Esophagus squamous epithelium (tissue), 5 donors: ENCODE data around the gene NT5DC4. TPM values are rescaled to one million over a fixed set of nuclear protein-coding genes. Genes with fewer than 3 reads are reported as not detected.

Experiments
- DNase-seq: peaks from one replicate; lab custom pipeline; 2025; lab: John Stamatoyannopoulos, UW
- H3K27ac ChIP-seq, 4 donors: fragments of 200-600 bp; sonication (generic); one replicate each; pipeline ENCODE4 v1.5.1; 2016 to 2019; ENCODE audit warnings: mild to moderate bottlenecking in 1 of 4
- H3K27me3 ChIP-seq, 4 donors: fragments of 200-600 bp; sonication (generic); 1 replicate in 3 of 4; 2 replicates in 1 of 4; pipeline versions ENCODE4 v1.5.1 to v1.6.0; 2017 to 2021; ENCODE audit warnings: antibody characterized with exemption in 1 of 4
- H3K36me3 ChIP-seq, 3 donors: fragments of 200-600 bp; sonication (generic); one replicate each; pipeline ENCODE4 v1.5.1; 2016 to 2019
- H3K4me1 ChIP-seq, 3 donors: fragments of 200-600 bp; sonication (generic); one replicate each; pipeline ENCODE4 v1.5.1; 2017 to 2019
- H3K4me3 ChIP-seq, 4 donors: fragments of 200-600 bp; sonication (generic); 1 replicate in 3 of 4; 2 replicates in 1 of 4; pipeline ENCODE4 v1.5.1; 2016 to 2019; ENCODE audit warnings: mild to moderate bottlenecking in 2 of 4, moderate library complexity in 1 of 4
- H3K9me3 ChIP-seq, 3 donors: fragments of 200-600 bp; sonication (generic); one replicate each; pipeline ENCODE4 v1.5.1; 2016 to 2019
- POLR2A ChIP-seq, 4 donors: fragments of 450-650 bp; IDR thresholded peaks; one replicate each; pipeline ENCODE4 v1.6.1; 2017; ENCODE audit warnings: antibody characterized with exemption in 4 of 4, mild to moderate bottlenecking in 4 of 4, moderate library complexity in 3 of 4
- WGBS, 2 donors: methylation state at CpG; one replicate each; pipeline ENCODE4 v1.1.5; 2018; 5-methylcytosine and 5-hydroxymethylcytosine counted together
- intact Hi-C: fragments of 100-400 bp; cut with DNase I; formaldehyde crosslinking; loops from one replicate; pipeline ENCODE4 v1.15.0; 2022
- total RNA-seq, 4 donors: library from RNA; depleted of rRNA; stranded (reverse); fragments of >200 nt; gene quantifications; one replicate each; pipeline ENCODE4 v1.1.0, GENCODE V29; 2016
- TF ChIP-seq, protein P1 (sequence below), 6 experiments: fragments of 450-650 bp in 4 of 6; fragments of 200-600 bp in 2 of 6; sonication (generic) in 2 of 6; IDR thresholded peaks; one replicate each; pipeline ENCODE4 v1.5.1; 2016 to 2019; ENCODE audit warnings: antibody characterized with exemption in 6 of 6, mild to moderate bottlenecking in 4 of 6, moderate library complexity in 4 of 6
- donor health status: DM: yes; HTN: yes; CAD: no.

NT5DC4 gene
- total RNA-seq, 4 donors from 2014 or later: not detected

GRCh38 chr2:112751451-112752197 is 30.8 kb downstream of the NT5DC4 start:
- no peaks in the 10 kb centered on the region for H3K9me3 ChIP-seq
- DNase-seq: no peak
- TF ChIP-seq POLR2A (IDR thresholded peaks at IDR 0.05): no peak
- TF ChIP-seq, protein P1, sequence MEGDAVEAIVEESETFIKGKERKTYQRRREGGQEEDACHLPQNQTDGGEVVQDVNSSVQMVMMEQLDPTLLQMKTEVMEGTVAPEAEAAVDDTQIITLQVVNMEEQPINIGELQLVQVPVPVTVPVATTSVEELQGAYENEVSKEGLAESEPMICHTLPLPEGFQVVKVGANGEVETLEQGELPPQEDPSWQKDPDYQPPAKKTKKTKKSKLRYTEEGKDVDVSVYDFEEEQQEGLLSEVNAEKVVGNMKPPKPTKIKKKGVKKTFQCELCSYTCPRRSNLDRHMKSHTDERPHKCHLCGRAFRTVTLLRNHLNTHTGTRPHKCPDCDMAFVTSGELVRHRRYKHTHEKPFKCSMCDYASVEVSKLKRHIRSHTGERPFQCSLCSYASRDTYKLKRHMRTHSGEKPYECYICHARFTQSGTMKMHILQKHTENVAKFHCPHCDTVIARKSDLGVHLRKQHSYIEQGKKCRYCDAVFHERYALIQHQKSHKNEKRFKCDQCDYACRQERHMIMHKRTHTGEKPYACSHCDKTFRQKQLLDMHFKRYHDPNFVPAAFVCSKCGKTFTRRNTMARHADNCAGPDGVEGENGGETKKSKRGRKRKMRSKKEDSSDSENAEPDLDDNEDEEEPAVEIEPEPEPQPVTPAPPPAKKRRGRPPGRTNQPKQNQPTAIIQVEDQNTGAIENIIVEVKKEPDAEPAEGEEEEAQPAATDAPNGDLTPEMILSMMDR (IDR thresholded peaks at IDR 0.05): no peak
- peaks cover 0 to 12% (median 0%) of the 10 kb centered on the region in 3 donors for H3K4me1 ChIP-seq
- H3K4me3 ChIP-seq: no peak overlapping the region
- H3K36me3 ChIP-seq: no peaks in the 10 kb centered on the region
- intact Hi-C loops: no loop called here
- no peaks in the 10 kb centered on the region for H3K27me3 ChIP-seq
- H3K27ac ChIP-seq: peak overlapping the region in 1 of 4 donors; percentile 31

DNA sequence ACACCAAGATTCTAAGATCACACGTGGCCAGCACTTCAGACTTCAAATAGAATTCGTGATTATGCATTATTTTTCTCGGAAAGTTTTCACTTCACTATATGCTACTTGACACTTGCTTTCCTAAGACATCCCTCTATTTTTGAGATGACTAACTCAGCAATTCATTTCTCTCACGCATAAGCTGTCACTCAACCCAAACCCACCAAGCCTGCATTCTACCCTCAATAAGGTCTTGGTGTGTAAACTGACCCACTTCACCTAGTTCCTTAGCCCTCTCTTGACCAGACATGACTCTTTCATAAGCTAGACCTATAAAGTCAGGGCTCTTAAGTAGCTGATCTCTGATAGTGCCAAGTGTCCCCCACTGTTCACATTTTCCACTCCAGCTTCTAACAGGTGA is 31.8 kb downstream of the NT5DC4 start:
- Histone ChIP-seq H3K4me1 (peaks cover 0 to 12% (median 0%) of the 10 kb centered on the region in 3 donors), H3K4me3 (no peak overlapping the region), H3K27ac (peak overlapping the region in 1 of 4 donors; percentile 31), H3K27me3 (no peaks in the 10 kb centered on the region), H3K36me3 (no peaks in the 10 kb centered on the region), H3K9me3 (no peaks in the 10 kb centered on the region)
- DNase-seq: no peak
- TF ChIP-seq POLR2A (IDR thresholded peaks at IDR 0.05): no peak
- TF ChIP-seq, protein P1 (IDR thresholded peaks at IDR 0.05): no peak
- WGBS, 2 donors: 75 to 89% methylated on average over 4 of the region's 4 CpGs
- intact Hi-C loops: no loop called here

DNA sequence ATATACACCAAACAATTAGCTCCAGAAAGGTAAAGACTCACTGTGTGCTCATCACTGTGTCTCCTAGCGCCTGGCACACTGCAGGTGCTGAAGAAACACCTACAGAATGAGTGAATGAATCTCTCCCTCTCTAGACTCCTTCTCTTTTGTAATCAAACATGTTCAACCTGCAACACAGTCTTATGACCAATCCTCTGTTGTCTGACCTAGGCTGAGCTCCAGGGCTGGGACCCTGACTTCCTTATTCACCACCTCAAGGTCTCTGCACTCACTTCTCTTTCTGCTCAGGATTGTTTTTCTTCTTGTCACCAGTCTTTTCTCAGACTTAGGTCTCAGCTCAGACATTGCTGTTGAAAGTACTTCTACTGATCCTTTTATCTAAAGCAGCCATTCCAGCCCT is 33.7 kb downstream of the NT5DC4 start:
- no peak for DNase-seq
- 76 to 95% methylated on average over 1 of the region's 1 CpG for WGBS, 2 donors
- Histone ChIP-seq H3K4me3 (no peak overlapping the region), H3K4me1 (peaks cover 0 to 12% (median 0%) of the 10 kb centered on the region in 3 donors), H3K27ac (peak overlapping the region in 1 of 4 donors; percentile 8), H3K36me3 (peaks cover 0 to 7% (median 0%) of the 10 kb centered on the region in 3 donors), H3K27me3 (no peaks in the 10 kb centered on the region), H3K9me3 (no peaks in the 10 kb centered on the region)
- intact Hi-C loops: no loop called here
- TF ChIP-seq, protein P1 (IDR thresholded peaks at IDR 0.05): no peak
- TF ChIP-seq POLR2A (IDR thresholded peaks at IDR 0.05): no peak

- TF ChIP-seq POLR2A (IDR thresholded peaks at IDR 0.05): no peak
- TF ChIP-seq, protein P1 (IDR thresholded peaks at IDR 0.05): no peak
- intact Hi-C loops: no loop called here
- H3K9me3 ChIP-seq: no peaks in the 10 kb centered on the region
- H3K27me3 ChIP-seq: no peaks in the 10 kb centered on the region
- no peak overlapping the region for H3K4me3 ChIP-seq
- DNase-seq: no peak
- peaks cover 0 to 7% (median 0%) of the 10 kb centered on the region in 3 donors for H3K36me3 ChIP-seq
- no peak overlapping the region for H3K27ac ChIP-seq
- peaks cover 0 to 12% (median 0%) of the 10 kb centered on the region in 3 donors for H3K4me1 ChIP-seq
- WGBS, 2 donors: 85% methylated on average over 4 of the region's 4 CpGs
These were observed 34.6 kb downstream of the NT5DC4 start for GRCh38 chr2:112755444-112755843.

DNA sequence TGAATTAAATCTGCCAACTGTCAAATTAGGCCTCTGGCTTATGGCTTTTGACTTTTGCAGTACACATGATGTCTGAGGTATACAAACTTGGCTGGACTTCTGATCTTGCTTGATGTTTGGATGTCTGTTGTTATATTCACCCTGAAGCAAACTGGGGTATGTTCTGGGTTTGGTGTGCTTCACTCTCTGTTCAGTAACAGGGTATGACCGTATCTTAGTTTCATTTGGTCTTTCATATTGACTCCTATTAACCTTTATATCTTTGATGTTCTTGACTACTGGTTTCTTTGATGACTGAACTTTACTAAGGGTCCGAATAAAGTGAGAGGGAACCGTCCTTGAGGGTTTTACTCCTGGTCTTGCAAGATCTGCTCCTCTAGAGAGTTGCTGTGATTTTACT is 35.4 kb downstream of the NT5DC4 start:
- TF ChIP-seq POLR2A (IDR thresholded peaks at IDR 0.05): no peak
- TF ChIP-seq, protein P1 (IDR thresholded peaks at IDR 0.05): no peak
- intact Hi-C loops: no loop called here
- peaks cover 0 to 7% (median 0%) of the 10 kb centered on the region in 3 donors for H3K36me3 ChIP-seq
- H3K27me3 ChIP-seq: no peaks in the 10 kb centered on the region
- H3K27ac ChIP-seq: no peak overlapping the region
- WGBS, 2 donors: 74 to 78% methylated on average over 3 of the region's 3 CpGs
- no peaks in the 10 kb centered on the region for H3K9me3 ChIP-seq
- H3K4me3 ChIP-seq: no peak overlapping the region
- peaks cover 0 to 12% (median 0%) of the 10 kb centered on the region in 3 donors for H3K4me1 ChIP-seq
- no peak for DNase-seq
